ENCODE measurements around the gene NOL8. TPM values are rescaled to one million over a fixed set of nuclear protein-coding genes. Genes with fewer than 3 reads are reported as not detected.

NOL8 gene
- 21.4 TPM for polyA plus RNA-seq (2013, experiment 1 of 2)
- 20.7 TPM for polyA plus RNA-seq (2013, experiment 2 of 2)

DNA sequence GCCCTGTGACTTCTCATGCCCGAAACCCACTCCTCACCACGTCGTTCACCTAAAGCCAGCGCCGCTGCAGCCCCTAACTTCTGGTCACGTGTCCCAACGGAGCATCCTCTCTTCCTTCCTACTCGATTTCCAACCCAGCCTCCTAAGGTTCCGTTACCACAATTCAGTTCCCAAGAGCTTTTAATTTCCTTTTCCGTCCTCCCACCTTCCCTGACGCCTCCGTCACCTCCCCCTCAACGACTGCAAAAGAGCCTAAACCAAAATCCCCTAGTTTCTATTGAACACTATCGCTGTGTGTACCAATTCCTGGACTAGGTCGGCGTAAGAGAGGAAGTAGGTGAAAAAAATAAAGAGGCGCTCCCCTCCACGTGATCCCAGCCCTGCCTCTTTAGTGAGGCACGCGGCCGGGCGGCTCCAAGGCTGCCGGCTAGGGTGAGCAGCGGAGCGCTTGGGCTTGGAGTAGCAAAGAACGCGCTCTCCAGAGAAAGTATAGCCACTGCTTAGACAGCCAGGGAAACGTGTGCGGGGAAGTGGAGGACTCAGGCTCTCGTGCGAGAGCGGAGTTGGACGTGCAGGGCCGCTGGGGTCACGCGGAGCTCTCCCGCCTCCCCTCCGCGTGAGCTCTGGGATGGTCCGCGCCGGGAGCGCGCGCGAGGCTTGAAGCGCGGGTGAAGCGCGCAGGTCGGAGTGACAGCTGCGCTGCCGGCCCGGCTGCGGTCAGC lies at the start of gene NOL8, which contains the start of gene CENPP:
TSS of gene NOL8 (minus strand) at position 82 of the 722 bp plus-strand sequence. CDS start 1,189 bp downstream, outside the sequence.
TSS of gene CENPP (plus strand) at position 685 of the 722 bp plus-strand sequence.
- Histone ChIP-seq H3K4me3 (ENCODE audit: low read length) (peak within 1 kb of the TSS; percentile 83), H3K27ac (ENCODE audit: low read depth, low read length) (peak within 1 kb of the TSS; percentile 88), H3K9ac (ENCODE audit: low read depth, low read length) (peak within 1 kb of the TSS; percentile 99), H3K4me1 (ENCODE audit: insufficient read depth, low read length) (0 out of 2 replicates have a peak, but pooled peaks cover 8% of the 10 kb centered on the region), H3K27me3 (ENCODE audit: insufficient read depth, low read length) (no peaks in the 10 kb centered on the region), H3K9me3 (ENCODE audit: insufficient read depth, low read depth, low read length) (no peaks in the 10 kb centered on the region), H3K36me3 (ENCODE audit: insufficient read depth, low read length) (peaks cover 30% of the 10 kb centered on the region)
- WGBS: under 1% methylated on average over 55 of the region's 55 CpGs

DNA sequence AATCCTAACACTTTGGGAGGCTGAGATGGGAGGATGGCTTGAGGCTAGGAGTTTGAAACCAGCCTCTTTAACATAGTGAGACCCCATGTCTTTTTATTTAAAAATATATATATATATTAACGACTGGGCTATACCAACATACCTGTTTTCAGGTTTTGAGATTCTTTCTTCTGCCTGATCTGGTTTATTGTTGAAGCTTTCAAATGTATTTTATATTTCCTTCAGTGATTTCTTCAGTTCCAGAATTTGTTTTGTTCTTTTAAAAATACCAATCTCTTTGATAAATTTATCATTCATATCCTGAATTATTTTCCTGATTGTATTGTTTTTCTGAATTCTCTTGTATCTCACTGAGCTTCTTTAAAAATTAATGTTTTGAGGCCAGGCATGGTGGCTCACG lies 48.0 kb upstream of the NOL8 start:
- Histone ChIP-seq H3K4me3 (ENCODE audit: low read length) (no peak overlapping the region), H3K36me3 (ENCODE audit: insufficient read depth, low read length) (no peaks in the 10 kb centered on the region), H3K4me1 (ENCODE audit: insufficient read depth, low read length) (peaks cover 15% of the 10 kb centered on the region; the same call in 1 of the 2 replicates), H3K27me3 (ENCODE audit: insufficient read depth, low read length) (no peaks in the 10 kb centered on the region), H3K9me3 (ENCODE audit: insufficient read depth, low read depth, low read length) (no peaks in the 10 kb centered on the region), H3K9ac (ENCODE audit: low read depth, low read length) (no peak overlapping the region), H3K27ac (ENCODE audit: low read depth, low read length) (no peak overlapping the region)
- WGBS: 100% methylated on average over 1 of the region's 2 CpGs

DNA sequence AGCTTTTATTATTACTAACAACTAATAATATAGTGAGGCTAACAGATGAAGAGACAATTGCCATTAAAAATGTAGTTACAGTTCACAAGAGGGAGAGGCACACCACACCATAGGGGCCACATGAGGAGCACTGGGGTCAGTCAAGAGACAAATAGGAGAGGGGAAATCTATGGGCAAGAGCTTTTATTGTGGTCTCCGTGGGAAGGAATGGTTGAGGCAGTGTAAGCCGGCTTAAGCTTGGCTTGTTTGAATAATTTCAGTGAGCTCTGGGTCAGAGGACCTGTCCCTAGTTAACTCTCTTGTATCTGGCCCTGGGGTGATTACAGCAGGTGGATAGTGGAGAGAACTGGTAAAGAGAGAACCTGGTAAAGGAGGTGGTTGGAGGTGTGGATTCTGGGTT lies 43.9 kb upstream of the NOL8 start:
- H3K27ac ChIP-seq (ENCODE audit: low read depth, low read length): no peak overlapping the region
- H3K9ac ChIP-seq (ENCODE audit: low read depth, low read length): no peak overlapping the region
- no peaks in the 10 kb centered on the region for H3K27me3 ChIP-seq (ENCODE audit: insufficient read depth, low read length)
- H3K9me3 ChIP-seq (ENCODE audit: insufficient read depth, low read depth, low read length): no peaks in the 10 kb centered on the region
- WGBS: 10% methylated on average over 2 of the region's 2 CpGs
- H3K4me1 ChIP-seq (ENCODE audit: insufficient read depth, low read length): 0 out of 2 replicates have a peak, but pooled peaks cover 3% of the 10 kb centered on the region
- no peak overlapping the region for H3K4me3 ChIP-seq (ENCODE audit: low read length)
- 0 out of 2 replicates have a peak, but pooled peaks cover 4% of the 10 kb centered on the region for H3K36me3 ChIP-seq (ENCODE audit: insufficient read depth, low read length)

DNA sequence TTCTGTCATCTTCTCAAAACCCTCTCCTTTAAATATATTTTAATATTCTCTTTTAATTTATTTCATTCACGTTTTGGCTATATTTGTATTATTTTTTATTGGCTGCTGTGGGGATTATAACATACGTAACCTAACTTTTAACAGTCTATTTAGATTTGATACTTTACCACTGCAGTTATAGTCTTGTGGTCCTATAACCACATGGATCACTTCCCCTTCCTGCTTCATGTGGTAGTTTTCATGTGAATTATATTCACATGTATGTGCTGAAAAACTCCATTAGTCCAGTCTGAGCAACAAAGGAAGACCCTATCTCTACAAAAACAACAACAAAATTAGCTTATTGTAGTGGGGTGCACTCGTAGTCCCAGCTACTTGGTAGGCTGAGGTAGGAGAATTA lies 34.9 kb upstream of the NOL8 start:
- H3K9me3 ChIP-seq (ENCODE audit: insufficient read depth, low read depth, low read length): no peaks in the 10 kb centered on the region; the same call in 1 of the 2 replicates
- no peaks in the 10 kb centered on the region for H3K36me3 ChIP-seq (ENCODE audit: insufficient read depth, low read length)
- no peaks in the 10 kb centered on the region for H3K4me1 ChIP-seq (ENCODE audit: insufficient read depth, low read length)
- H3K27ac ChIP-seq (ENCODE audit: low read depth, low read length): no peak overlapping the region
- H3K4me3 ChIP-seq (ENCODE audit: low read length): no peak overlapping the region
- 100% methylated on average over 1 of the region's 3 CpGs for WGBS
- no peak overlapping the region for H3K9ac ChIP-seq (ENCODE audit: low read depth, low read length)
- H3K27me3 ChIP-seq (ENCODE audit: insufficient read depth, low read length): no peaks in the 10 kb centered on the region

DNA sequence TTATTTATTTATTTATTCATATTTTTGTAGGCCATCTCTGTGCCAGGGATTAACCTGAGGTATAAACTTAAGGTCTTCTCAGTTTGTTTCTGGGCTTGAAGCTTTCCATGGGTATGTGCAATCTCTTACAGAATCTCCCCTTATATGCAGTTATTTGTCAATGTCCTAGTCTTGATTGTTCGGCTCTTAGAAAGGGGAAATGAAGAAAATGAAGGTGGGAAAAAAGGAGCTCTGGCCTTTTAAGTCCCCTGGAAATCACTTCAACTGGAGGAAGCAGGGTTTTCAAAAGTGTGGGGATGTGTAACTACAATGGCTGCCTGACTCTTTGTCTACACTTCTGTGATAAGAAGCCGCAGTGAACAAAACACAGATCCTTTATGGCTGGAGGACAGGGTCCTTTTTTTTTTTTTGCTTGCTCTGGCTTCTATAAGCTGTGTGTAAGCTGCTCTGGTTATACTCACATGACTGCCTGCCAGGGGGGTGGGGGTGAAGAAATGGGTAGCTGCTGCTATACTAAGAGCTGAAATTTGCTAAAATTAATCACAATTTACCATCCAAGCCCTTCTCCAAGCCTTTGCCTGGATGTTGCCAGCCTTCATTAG lies 34.3 kb upstream of the NOL8 start:
- WGBS: 93% methylated on average over 2 of the region's 2 CpGs
- Histone ChIP-seq H3K9me3 (ENCODE audit: insufficient read depth, low read depth, low read length) (peaks cover under 1% of the 10 kb centered on the region), H3K27ac (ENCODE audit: low read depth, low read length) (no peak overlapping the region), H3K9ac (ENCODE audit: low read depth, low read length) (no peak overlapping the region), H3K4me3 (ENCODE audit: low read length) (no peak overlapping the region), H3K27me3 (ENCODE audit: insufficient read depth, low read length) (no peaks in the 10 kb centered on the region), H3K36me3 (ENCODE audit: insufficient read depth, low read length) (no peaks in the 10 kb centered on the region), H3K4me1 (ENCODE audit: insufficient read depth, low read length) (no peaks in the 10 kb centered on the region)

DNA sequence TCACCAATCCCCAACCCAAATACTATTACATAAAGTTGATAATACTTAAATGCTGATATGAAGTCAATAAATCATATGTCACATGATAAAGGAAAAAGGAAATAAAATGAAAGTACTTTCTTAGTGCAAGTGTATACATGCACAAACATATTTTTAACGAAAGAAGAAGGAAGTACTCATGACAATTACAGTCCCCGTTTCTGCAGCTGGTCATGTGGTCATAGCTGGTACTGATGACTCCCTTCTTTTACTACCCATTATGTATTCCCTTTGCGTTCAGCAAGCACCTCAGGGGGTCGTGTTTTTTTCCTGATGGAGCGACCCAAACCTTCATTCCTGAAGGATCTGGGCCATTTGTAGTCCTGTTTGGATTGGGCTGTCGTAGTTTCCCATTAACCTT lies 27.9 kb upstream of the NOL8 start:
- H3K4me1 ChIP-seq (ENCODE audit: insufficient read depth, low read length): no peaks in the 10 kb centered on the region
- peaks cover 9% of the 10 kb centered on the region; the same call in 1 of the 2 replicates for H3K36me3 ChIP-seq (ENCODE audit: insufficient read depth, low read length)
- no peak overlapping the region for H3K27ac ChIP-seq (ENCODE audit: low read depth, low read length)
- 95% methylated on average over 6 of the region's 6 CpGs for WGBS
- H3K9ac ChIP-seq (ENCODE audit: low read depth, low read length): no peak overlapping the region
- H3K9me3 ChIP-seq (ENCODE audit: insufficient read depth, low read depth, low read length): peaks cover 4% of the 10 kb centered on the region
- no peak overlapping the region for H3K4me3 ChIP-seq (ENCODE audit: low read length)
- no peaks in the 10 kb centered on the region for H3K27me3 ChIP-seq (ENCODE audit: insufficient read depth, low read length)

DNA sequence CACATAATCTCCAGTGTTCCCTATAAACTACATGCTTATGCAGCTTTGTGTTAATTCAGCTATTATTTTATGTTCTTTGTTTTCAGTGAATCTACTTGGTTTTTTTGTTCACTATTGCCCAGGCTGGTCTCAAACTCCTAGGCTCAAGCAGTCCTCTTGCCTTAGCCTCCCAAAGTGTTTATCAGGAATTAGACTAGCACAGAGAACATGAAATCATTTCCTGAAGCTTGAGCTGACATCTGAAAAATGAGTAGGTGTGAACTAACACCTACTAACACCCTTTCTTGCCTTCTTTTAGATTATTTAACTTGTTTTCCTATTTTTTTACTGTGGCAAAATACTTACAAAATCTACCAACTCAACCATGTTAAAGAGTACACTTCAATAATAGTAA lies 25.6 kb upstream of the NOL8 start:
- no peaks in the 10 kb centered on the region for H3K27me3 ChIP-seq (ENCODE audit: insufficient read depth, low read length)
- H3K27ac ChIP-seq (ENCODE audit: low read depth, low read length): no peak overlapping the region
- H3K4me1 ChIP-seq (ENCODE audit: insufficient read depth, low read length): no peaks in the 10 kb centered on the region
- peaks cover 4% of the 10 kb centered on the region; the same call in 1 of the 2 replicates for H3K9me3 ChIP-seq (ENCODE audit: insufficient read depth, low read depth, low read length)
- no peak overlapping the region for H3K4me3 ChIP-seq (ENCODE audit: low read length)
- H3K9ac ChIP-seq (ENCODE audit: low read depth, low read length): no peak overlapping the region
- H3K36me3 ChIP-seq (ENCODE audit: insufficient read depth, low read length): peaks cover 14% of the 10 kb centered on the region; the same call in 1 of the 2 replicates

DNA sequence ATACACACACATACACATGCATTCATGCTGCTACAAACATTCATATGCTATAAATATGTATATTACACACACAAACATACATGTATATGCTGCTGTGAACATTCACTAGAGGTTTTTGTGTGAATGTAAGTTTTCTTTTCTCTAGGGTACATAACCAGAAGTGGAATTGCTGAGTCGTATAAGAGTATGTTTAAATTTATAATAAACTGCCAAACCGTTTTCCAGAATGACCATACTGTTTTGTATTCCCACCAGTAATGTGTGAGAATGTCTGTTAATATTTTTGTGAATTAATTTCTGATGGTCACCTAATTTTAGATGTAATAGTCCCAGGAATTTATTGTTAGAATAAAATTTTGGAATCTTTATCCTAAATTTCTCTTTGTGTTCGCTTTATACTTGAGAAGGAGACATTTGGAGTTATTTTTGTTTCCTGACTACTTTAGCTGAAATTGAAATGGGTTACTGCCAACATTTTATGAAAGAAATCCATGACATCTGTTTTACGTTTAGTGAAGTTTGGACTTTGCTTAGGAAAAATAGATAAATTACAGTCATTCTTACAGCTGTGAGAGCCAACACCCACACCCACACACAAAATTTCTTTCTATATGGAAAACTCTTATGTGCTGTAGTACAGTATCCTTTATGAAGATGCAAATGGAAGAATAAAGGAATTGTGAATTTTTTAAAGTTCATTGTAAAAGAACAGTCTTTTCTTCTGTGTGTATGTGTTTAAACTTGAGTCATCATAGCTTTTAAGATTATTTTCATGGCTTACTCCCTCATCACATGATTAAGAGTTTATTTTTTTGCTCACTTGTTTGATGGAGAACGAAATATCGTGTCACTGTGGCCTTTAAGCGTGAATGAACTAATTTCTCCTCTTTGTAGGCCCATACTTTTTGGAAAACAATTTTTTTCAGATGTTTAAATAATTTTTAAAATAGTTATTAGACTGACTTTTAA lies 24.9 kb upstream of the NOL8 start:
- Histone ChIP-seq H3K27me3 (ENCODE audit: insufficient read depth, low read length) (no peaks in the 10 kb centered on the region), H3K36me3 (ENCODE audit: insufficient read depth, low read length) (peaks cover 17% of the 10 kb centered on the region; the same call in 1 of the 2 replicates), H3K4me1 (ENCODE audit: insufficient read depth, low read length) (no peaks in the 10 kb centered on the region), H3K27ac (ENCODE audit: low read depth, low read length) (no peak overlapping the region), H3K9ac (ENCODE audit: low read depth, low read length) (no peak overlapping the region), H3K4me3 (ENCODE audit: low read length) (no peak overlapping the region), H3K9me3 (ENCODE audit: insufficient read depth, low read depth, low read length) (peaks cover 4% of the 10 kb centered on the region; the same call in 1 of the 2 replicates)
- 94% methylated on average over 5 of the region's 7 CpGs for WGBS

DNA sequence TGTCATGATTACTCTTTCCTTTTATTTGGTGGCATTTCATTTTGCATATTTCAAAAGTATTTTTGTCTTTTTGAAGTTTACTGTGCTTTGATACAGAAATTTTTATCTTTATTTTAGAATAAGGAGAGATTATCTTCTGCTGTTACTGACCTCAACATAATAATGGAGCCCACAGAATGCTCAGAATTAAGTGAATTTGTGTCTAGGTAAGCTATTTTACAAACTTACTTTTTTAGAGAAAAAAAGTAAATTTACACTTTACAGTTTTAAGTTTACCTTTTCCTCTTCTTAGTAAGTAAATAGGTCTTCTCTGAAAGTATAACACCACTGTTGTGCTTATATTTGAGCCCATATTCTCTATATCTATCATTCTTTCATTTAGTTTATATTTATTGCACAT lies 20.4 kb upstream of the NOL8 start:
- Histone ChIP-seq H3K9me3 (ENCODE audit: insufficient read depth, low read depth, low read length) (peaks cover 3% of the 10 kb centered on the region; the same call in 1 of the 2 replicates), H3K9ac (ENCODE audit: low read depth, low read length) (no peak overlapping the region), H3K4me3 (ENCODE audit: low read length) (no peak overlapping the region), H3K4me1 (ENCODE audit: insufficient read depth, low read length) (no peaks in the 10 kb centered on the region), H3K27ac (ENCODE audit: low read depth, low read length) (no peak overlapping the region), H3K36me3 (ENCODE audit: insufficient read depth, low read length) (peaks cover 21% of the 10 kb centered on the region), H3K27me3 (ENCODE audit: insufficient read depth, low read length) (no peaks in the 10 kb centered on the region)

DNA sequence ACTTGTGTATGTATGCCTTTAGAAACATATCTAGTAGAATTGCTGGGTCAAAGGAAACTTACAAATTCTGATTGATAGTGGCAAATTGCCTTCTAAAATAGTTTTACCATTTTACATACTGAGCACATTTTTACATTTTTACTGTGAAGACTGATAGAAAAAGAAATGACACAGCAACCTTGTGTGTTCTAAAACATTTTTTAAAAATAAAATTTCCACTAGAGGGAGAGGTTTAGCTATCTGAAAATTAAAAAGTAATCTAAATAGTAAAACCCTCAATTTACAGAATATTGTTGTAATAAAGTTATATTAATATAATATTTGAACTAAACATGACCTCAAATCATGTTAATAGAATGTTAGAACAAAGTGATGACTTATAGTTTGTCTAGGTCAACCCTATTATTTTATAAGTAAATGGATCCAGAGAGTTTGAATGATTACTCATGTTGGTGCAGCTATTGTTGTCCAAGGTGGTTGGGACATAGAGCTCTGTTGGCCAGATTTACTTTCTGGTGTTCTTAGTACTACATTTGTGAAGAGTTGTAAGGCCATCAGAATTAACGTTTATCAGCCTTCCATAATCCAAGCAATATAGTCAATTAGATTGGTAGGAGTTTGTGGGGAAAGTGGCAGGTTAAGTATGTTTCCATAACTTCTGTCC lies 17.8 kb upstream of the NOL8 start:
- Histone ChIP-seq H3K27me3 (ENCODE audit: insufficient read depth, low read length) (no peaks in the 10 kb centered on the region), H3K36me3 (ENCODE audit: insufficient read depth, low read length) (peaks cover 44% of the 10 kb centered on the region), H3K4me3 (ENCODE audit: low read length) (no peak overlapping the region), H3K9ac (ENCODE audit: low read depth, low read length) (no peak overlapping the region), H3K4me1 (ENCODE audit: insufficient read depth, low read length) (no peaks in the 10 kb centered on the region), H3K9me3 (ENCODE audit: insufficient read depth, low read depth, low read length) (peaks cover 3% of the 10 kb centered on the region; the same call in 1 of the 2 replicates), H3K27ac (ENCODE audit: low read depth, low read length) (no peak overlapping the region)
- WGBS: no CpG with 5 or more reads among the region's 1 CpG

Measured in HUES64 (cell line).